Frontal cortex (tissue), 4 donors: Measurements from ENCODE around the gene DNAH7. TPM values are rescaled to one million over a fixed set of nuclear protein-coding genes. Genes with fewer than 3 reads are reported as not detected.

Experiments
- DNase-seq, 2 donors: peaks; one replicate each; pipeline ENCODE4 v3.0.0; 2012; ENCODE audit warnings: low spot score in 2 of 2
- FAIRE-seq: peaks from 2 replicates; lab custom pipeline; 2012; peaks lifted over from hg19 to GRCh38; lab: Jason Lieb, UNC
- total RNA-seq: library from RNA; depleted of rRNA; stranded (reverse); fragments of >200 nt; gene quantifications from one replicate; pipeline ENCODE4 v1.2.3, GENCODE V29; 2014
- donor health status: control.
- donor health status: control.
- donor health status: control.

DNAH7 gene
- total RNA-seq, 1 donor from 2014 or later, result 11.4 TPM

- no peak for DNase-seq
- no peak for FAIRE-seq
These were observed 312.3 kb downstream of the DNAH7 start for GRCh38 chr2:195756218-195756942.

- DNase-seq (no peak), FAIRE-seq (no peak)
These were observed 327.4 kb downstream of the DNAH7 start for GRCh38 chr2:195741191-195741590.

GRCh38 chr2:195737511-195738325 is 330.9 kb downstream of the DNAH7 start:
- FAIRE-seq (no peak), DNase-seq (no peak)

- DNase-seq, result no peak
- FAIRE-seq, result no peak
These were observed 333.3 kb downstream of the DNAH7 start for GRCh38 chr2:195735347-195735746.

- DNase-seq, result no peak
- FAIRE-seq, result no peak
These were observed 333.7 kb downstream of the DNAH7 start for GRCh38 chr2:195734931-195735330.

- no peak for DNase-seq
These were observed 334.2 kb downstream of the DNAH7 start for GRCh38 chr2:195734395-195734794.

GRCh38 chr2:195733831-195734230 is 334.8 kb downstream of the DNAH7 start:
- DNase-seq (no peak), FAIRE-seq (no peak)

More at GRCh38 chr2:195734395-195734794, 334.2 kb downstream of the DNAH7 start:
- no peak for FAIRE-seq

GRCh38 chr2:195732574-195732973 is 336.1 kb downstream of the DNAH7 start:
- no peak for FAIRE-seq
- no peak for DNase-seq

GRCh38 chr2:195730912-195731311 is 337.7 kb downstream of the DNAH7 start:
- no peak for FAIRE-seq
- no peak for DNase-seq

- FAIRE-seq, result no peak
These were observed 341.5 kb downstream of the DNAH7 start for GRCh38 chr2:195727106-195727505.

GRCh38 chr2:195722075-195722474 is 346.6 kb downstream of the DNAH7 start:
- FAIRE-seq, result no peak
- no peak for DNase-seq

More at GRCh38 chr2:195727106-195727505, 341.5 kb downstream of the DNAH7 start:
- DNase-seq, result no peak

GRCh38 chr2:195721042-195721441 is 347.6 kb downstream of the DNAH7 start:
- FAIRE-seq, result no peak

GRCh38 chr2:195716466-195716865 is 352.2 kb downstream of the DNAH7 start:
- FAIRE-seq (no peak), DNase-seq (no peak)

More at GRCh38 chr2:195721042-195721441, 347.6 kb downstream of the DNAH7 start:
- no peak for DNase-seq

GRCh38 chr2:195711478-195711877 is 357.2 kb downstream of the DNAH7 start:
- FAIRE-seq (no peak), DNase-seq (no peak)

GRCh38 chr2:195709901-195710806 is 358.5 kb downstream of the DNAH7 start:
- FAIRE-seq, result no peak
- no peak for DNase-seq

- FAIRE-seq (no peak), DNase-seq (no peak)
These were observed 362.3 kb downstream of the DNAH7 start for GRCh38 chr2:195706161-195706900.

GRCh38 chr2:195700480-195700879 is 368.2 kb downstream of the DNAH7 start:
- DNase-seq, result no peak
- FAIRE-seq, result no peak

GRCh38 chr2:195697681-195698220 is 370.9 kb downstream of the DNAH7 start:
- FAIRE-seq (no peak), DNase-seq (no peak)

- FAIRE-seq (no peak), DNase-seq (no peak)
These were observed 372.6 kb downstream of the DNAH7 start for GRCh38 chr2:195696012-195696411.
